Measurements from ENCODE around the gene CCDC9B. TPM values are rescaled to one million over a fixed set of nuclear protein-coding genes. Genes with fewer than 3 reads are reported as not detected.

CCDC9B gene
- total RNA-seq (10 to 100 TPM; 18.3 to 63.6 (median 29.9) TPM), polyA plus RNA-seq (10 to 100 TPM; 32.0 to 72.3 TPM)

DNA sequence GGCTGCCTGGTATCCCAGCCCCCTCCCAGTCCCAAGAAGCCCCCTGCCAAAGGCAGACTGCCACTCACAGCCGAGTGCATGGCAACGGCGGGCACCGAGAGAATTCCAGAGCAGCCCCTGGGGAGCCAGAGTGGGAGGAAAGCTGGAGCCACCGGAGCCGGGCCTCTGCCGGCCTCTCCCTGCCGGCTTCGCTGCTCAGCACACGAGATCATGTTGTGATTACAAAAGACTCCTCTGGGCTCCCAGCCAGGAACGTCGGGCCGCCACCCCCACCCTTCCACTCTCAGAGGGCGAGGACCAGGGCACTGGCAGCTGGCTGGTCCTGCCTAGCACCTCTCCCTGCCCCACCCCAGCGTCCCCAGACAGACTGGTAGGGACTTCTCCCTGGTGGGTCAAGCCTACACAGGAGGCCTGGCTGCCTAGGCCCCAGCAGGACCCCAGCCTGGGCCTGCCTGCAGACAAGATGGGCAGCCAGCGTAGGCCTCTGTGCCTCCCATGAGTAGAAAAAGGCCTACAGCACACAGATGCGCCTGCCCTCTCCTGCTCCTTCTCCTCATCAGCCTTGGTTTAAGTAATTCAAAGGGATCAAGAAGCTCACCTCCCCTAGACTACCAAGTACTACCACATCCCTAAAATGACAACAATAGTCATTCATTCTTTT lies at the start of gene CCDC9B:
Gene CCDC9B (minus strand): TSS at position 200 of the 661 bp plus-strand sequence. CDS start 120 bp downstream, at position 80.
- ATAC-seq (peak; percentile 57 to 83 (median 73)), FAIRE-seq (no peak), DNase-seq (peak; percentile 75 to 93 (median 82))
- intact Hi-C loops (cut with DNase I), result loop anchor here in 1 of 3 donors (10.0 kb wide), 2 partner anchors 56 to 84 kb away; partner anchors contain the start of gene ANKRD63
- Histone ChIP-seq H3K4me1 (peaks cover 0 to 13% (median 4%) of the 10 kb centered on the region in 3 donors), H3K9me3 (no peaks in the 10 kb centered on the region), H3K27me3 (no peaks in the 10 kb centered on the region), H3K27ac (peak within 1 kb of the TSS; percentile 72 to 87 (median 82)), H3K4me3 (peak within 1 kb of the TSS in 2 of 4 donors; percentile 27 to 35), H3K36me3 (no peaks in the 10 kb centered on the region)
- 31 to 40% methylated on average over 17 of the region's 17 CpGs for WGBS, 2 donors
- TF ChIP-seq, protein P1, sequence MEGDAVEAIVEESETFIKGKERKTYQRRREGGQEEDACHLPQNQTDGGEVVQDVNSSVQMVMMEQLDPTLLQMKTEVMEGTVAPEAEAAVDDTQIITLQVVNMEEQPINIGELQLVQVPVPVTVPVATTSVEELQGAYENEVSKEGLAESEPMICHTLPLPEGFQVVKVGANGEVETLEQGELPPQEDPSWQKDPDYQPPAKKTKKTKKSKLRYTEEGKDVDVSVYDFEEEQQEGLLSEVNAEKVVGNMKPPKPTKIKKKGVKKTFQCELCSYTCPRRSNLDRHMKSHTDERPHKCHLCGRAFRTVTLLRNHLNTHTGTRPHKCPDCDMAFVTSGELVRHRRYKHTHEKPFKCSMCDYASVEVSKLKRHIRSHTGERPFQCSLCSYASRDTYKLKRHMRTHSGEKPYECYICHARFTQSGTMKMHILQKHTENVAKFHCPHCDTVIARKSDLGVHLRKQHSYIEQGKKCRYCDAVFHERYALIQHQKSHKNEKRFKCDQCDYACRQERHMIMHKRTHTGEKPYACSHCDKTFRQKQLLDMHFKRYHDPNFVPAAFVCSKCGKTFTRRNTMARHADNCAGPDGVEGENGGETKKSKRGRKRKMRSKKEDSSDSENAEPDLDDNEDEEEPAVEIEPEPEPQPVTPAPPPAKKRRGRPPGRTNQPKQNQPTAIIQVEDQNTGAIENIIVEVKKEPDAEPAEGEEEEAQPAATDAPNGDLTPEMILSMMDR (IDR thresholded peaks at IDR 0.05), result no peak

DNA sequence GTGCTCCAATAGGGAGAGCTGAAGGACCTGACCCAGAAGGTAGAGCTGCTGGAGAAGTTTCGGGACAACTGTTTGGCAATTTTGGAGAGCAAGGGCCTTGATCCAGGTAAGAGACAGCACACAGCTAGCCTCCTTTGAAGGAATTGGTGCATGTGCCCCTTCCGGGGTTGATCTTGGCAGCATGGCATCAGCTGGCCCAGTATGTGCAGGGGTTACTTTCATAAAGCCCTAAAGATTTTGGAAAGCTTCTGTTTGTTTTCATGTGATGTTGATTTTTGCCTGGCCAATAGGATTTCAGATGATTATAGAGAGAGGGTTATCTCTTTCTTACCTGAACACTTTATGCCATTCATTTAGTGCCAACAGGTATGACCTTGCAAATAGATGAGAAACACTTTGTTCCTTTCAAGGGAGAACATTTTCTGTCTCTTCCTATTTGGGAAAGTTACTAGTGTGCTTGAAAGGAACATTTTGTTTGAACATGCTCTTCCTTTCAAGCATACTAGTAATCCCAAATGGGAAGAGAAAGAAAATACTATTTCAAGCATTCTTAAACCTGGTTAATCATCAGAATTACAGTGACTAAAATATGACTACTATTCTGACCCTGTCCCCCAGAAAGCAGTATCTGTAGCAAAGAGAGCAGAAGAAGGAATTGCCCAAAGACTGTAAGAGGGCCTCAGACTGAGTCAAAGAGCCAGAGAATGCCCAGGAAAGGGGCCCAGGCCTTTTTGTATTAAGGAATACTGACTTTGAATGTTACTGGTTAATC lies 49.3 kb upstream of the CCDC9B start:
- H3K9me3 ChIP-seq, result no peaks in the 10 kb centered on the region
- ATAC-seq (no peak), FAIRE-seq (no peak), DNase-seq (no peak)
- H3K27me3 ChIP-seq, result no peaks in the 10 kb centered on the region
- WGBS, 2 donors, result 90 to 92% methylated on average over 2 of the region's 2 CpGs
- H3K36me3 ChIP-seq, result peaks cover 0 to 15% (median 4%) of the 10 kb centered on the region in 3 donors
- no peak overlapping the region for H3K27ac ChIP-seq
- intact Hi-C loops (cut with DNase I), result no loop called here
- H3K4me3 ChIP-seq, result no peak overlapping the region
- TF ChIP-seq, protein P1 (IDR thresholded peaks at IDR 0.05), result no peak
- H3K4me1 ChIP-seq, result no peaks in the 10 kb centered on the region

DNA sequence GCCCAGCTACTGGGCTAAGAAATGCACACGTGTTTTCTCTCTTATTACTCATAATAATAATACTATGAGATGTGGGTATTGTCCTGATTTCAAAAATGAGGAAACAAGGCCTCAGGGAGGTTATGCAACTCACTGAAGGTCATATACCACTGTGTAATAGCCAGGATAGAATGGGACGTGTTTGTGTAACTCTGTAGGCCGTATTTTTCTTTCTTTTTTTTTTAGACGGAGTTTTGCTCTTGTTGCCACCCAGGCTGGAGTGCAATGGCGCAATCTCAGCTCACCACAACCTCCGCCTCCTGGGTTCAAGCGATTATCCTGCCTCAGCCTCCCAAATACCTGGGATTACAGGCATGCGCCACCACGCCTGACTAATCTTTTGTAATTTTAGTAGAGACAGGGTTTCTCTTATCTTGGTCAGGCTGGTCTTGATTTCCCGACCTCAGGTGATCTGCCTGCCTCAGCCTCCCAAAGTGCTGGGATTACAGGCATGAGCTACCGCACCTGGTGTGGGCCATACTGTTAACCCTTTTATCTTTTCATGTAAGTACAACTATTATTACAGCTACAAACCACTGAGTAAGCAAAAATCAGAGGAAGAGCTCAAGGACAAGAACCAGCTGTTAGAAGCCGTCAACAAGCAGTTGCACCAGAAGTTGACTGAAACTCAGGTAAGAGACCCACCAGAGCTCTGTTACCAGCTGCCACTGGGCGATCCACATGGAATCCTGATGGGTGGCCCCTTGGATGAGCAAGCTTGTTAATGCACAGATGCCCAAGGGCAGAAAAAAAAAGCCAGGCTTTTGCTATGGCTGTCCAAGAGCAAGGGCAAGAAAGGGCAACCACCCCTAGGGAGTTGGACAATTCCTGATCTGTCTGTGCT lies 48.4 kb upstream of the CCDC9B start:
- Histone ChIP-seq H3K9me3 (no peaks in the 10 kb centered on the region), H3K27me3 (no peaks in the 10 kb centered on the region), H3K4me1 (no peaks in the 10 kb centered on the region), H3K27ac (no peak overlapping the region), H3K4me3 (no peak overlapping the region), H3K36me3 (peaks cover 0 to 15% (median 4%) of the 10 kb centered on the region in 3 donors)
- intact Hi-C loops (cut with DNase I), result no loop called here
- ATAC-seq (peak in 2 of 4 donors; percentile 77), DNase-seq (no peak), FAIRE-seq (no peak)
- 91 to 95% methylated on average over 13 of the region's 13 CpGs for WGBS, 2 donors
- TF ChIP-seq, protein P1 (IDR thresholded peaks at IDR 0.05), result no peak

DNA sequence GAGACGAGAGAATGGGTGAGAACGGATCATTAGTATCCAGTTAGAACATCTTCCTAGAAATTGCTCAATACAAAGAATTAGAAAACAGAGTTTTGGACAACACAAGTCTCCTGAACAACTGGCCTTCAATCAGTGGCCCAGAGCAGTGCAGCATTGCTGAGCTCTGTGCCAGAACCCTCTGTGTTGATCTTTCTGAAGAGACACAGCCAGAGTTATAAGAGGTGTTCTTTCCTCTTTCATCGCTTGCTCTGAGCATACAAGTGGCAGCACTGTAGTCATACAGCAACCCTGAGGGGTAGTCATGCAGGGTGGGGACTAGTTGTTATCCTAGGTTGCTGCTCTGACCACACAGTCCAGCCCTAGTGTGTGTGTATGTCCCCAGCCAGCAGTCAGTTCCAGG lies 45.7 kb upstream of the CCDC9B start:
- no peak for ATAC-seq
- 98 to 99% methylated on average over 3 of the region's 3 CpGs for WGBS, 2 donors
- H3K4me3 ChIP-seq, result no peak overlapping the region

More for the DNA sequence above, 45.7 kb upstream of the CCDC9B start:
- Histone ChIP-seq H3K27ac (no peak overlapping the region), H3K36me3 (peaks cover 0 to 9% (median 0%) of the 10 kb centered on the region in 3 donors), H3K9me3 (no peaks in the 10 kb centered on the region), H3K27me3 (no peaks in the 10 kb centered on the region), H3K4me1 (peaks cover 0 to 5% (median 0%) of the 10 kb centered on the region in 3 donors)
- FAIRE-seq (no peak), DNase-seq (no peak)
- TF ChIP-seq, protein P1 (IDR thresholded peaks at IDR 0.05), result no peak
- intact Hi-C loops (cut with DNase I), result no loop called here

Data from pancreas (tissue), 10 donors.